ENCODE results near the gene PKP2.

PKP2 gene

DNA sequence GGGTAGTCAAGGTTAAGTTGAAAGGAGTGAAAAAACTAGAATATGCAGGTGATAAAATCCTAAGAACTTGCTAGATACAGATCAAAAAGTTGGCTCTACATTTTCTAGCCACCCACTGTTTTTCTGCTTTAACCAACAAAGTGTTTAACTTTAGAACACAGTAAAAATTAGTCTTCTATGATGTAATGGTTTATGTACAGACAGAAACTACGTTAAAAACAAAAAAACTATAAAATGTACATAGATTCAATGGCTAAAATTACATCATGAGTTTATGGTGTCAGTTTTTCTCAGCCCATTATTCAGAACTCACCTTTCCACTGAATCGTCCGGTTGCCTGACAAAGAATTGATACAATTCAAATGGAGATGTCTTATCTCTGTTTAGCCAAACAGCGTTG is 143.0 kb downstream of the PKP2 start:
- DNase-seq = no peak

DNA sequence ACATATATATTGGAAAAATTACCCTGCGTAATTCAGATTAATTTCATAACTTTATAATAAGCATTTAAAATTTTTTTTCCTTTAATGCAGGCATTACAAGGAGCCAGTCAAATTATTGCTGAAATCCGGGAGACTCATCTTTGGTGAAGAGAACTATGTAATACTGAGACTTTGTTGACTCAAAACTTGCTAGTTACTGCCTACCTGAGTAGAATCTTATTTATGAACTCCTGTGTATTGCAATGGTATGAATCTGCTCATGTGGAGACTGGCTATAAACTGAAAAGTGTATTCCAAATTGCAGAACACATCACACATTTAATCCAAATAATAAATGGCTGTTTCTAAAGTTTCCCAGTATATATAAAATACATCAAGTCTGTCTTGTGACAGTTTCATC is 153.3 kb downstream of the PKP2 start:
- DNase-seq = no peak

- DNase-seq = no peak
Observed at GRCh38 chr12:32742133-32742532, 154.4 kb downstream of the PKP2 start.
